K562 (cell line): Measurements from ENCODE around the gene PCNX2. TPM values are rescaled to one million over a fixed set of nuclear protein-coding genes. Genes with fewer than 3 reads are reported as not detected.

Experiments used
- RAD21 ChIP-seq, 2 experiments: fragments of 250-450 bp in 1 of 2; fragments of 450-650 bp in 1 of 2; sonication (Bioruptor Pico) in 1 of 2; formaldehyde crosslinking in 1 of 2; IDR thresholded peaks in 1 of 2; conservative IDR thresholded peaks in 1 of 2; 2 replicates each; pipeline versions ENCODE4 v1.4.0 to v1.8.0; 2020 to 2022; ENCODE audit warnings: mild to moderate bottlenecking in 2 of 2, moderate library complexity in 1 of 2
- polyA plus RNA-seq, 8 experiments: library from polyadenylated mRNA; depleted of rRNA in 4 of 8; stranded (reverse) in 5 of 8; unstranded in 3 of 8; fragments of >200 nt; fragmentation: Nextera tagmentation in 2 of 8; fragmentation: Illumina TruSeq in 1 of 8; extraction: Ambion mirVana in 2 of 8; extraction: Trizol in 1 of 8; gene quantifications; 2 replicates each; pipeline versions ENCODE4 v1.2.1 to v1.2.3, GENCODE V29; 2011 to 2014; ENCODE audit warnings: inconsistent platforms in 1 of 8, missing spikeins in 1 of 8
- total RNA-seq, 7 experiments: library from RNA; depleted of rRNA in 6 of 7; stranded (reverse); fragments of >200 nt in 6 of 7; fragmentation: Illumina TruSeq in 2 of 7; extraction: Trizol in 2 of 7; gene quantifications; 2 replicates each; pipeline versions ENCODE4 v1.2.1 to v1.2.3, GENCODE V29; 2011 to 2021; ENCODE audit warnings: low replicate concordance in 1 of 7
- TF ChIP-seq, protein P1 (sequence below): IDR thresholded peaks from 3 replicates; pipeline ENCODE4 v1.6.1; 2011; ENCODE audit warnings: borderline replicate concordance, mild to moderate bottlenecking, moderate library complexity; ENCODE audit not compliant: insufficient read length; ENCODE audit errors: extremely low read depth
- TF ChIP-seq, protein P2 (sequence below): fragments of 450-650 bp; formaldehyde crosslinking; IDR thresholded peaks from 2 replicates; pipeline ENCODE4 v1.4.0; 2020; ENCODE audit warnings: mild to moderate bottlenecking, moderate library complexity
- TF ChIP-seq, protein P3 (sequence below), 2 experiments: IDR thresholded peaks in 1 of 2; conservative IDR thresholded peaks in 1 of 2; 2 replicates each; pipeline ENCODE4 v1.6.1; 2016; ENCODE audit warnings: low read depth in 2 of 2, mild to moderate bottlenecking in 1 of 2, missing compliant biosample characterization in 1 of 2, missing genetic modification characterization in 1 of 2, moderate library complexity in 1 of 2

The PCNX2 gene
- total and polyA plus RNA-seq, 9 of the 15 experiments (the other 6 are each of a cell fraction or from before 2014, with no cell fraction given), result 0.07 to 0.33 TPM; not detected in 7

DNA sequence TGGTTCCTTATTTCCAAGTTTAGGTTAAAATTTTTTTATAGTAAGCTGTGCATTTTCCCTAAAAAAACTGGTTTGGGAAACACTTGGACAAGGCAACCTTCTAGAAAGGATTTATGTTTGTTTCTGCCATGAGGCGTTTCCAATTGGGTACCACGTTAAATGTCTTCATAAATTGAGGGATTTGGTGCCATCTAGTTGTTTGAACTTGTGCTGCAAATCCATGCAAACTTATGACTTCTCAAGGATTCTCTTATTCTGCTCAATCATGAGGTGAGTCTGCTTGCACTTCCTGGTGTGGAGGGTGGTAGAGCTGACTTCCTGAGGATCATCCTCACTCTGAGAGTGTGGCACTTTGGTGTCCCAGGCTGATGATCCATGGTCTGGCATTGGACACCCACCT lies 123.3 kb downstream of the PCNX2 start (continued):
- TF ChIP-seq, protein P1, sequence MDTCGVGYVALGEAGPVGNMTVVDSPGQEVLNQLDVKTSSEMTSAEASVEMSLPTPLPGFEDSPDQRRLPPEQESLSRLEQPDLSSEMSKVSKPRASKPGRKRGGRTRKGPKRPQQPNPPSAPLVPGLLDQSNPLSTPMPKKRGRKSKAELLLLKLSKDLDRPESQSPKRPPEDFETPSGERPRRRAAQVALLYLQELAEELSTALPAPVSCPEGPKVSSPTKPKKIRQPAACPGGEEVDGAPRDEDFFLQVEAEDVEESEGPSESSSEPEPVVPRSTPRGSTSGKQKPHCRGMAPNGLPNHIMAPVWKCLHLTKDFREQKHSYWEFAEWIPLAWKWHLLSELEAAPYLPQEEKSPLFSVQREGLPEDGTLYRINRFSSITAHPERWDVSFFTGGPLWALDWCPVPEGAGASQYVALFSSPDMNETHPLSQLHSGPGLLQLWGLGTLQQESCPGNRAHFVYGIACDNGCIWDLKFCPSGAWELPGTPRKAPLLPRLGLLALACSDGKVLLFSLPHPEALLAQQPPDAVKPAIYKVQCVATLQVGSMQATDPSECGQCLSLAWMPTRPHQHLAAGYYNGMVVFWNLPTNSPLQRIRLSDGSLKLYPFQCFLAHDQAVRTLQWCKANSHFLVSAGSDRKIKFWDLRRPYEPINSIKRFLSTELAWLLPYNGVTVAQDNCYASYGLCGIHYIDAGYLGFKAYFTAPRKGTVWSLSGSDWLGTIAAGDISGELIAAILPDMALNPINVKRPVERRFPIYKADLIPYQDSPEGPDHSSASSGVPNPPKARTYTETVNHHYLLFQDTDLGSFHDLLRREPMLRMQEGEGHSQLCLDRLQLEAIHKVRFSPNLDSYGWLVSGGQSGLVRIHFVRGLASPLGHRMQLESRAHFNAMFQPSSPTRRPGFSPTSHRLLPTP, result no peak
- peak; percentile 74 to 79 for TF ChIP-seq RAD21 (CRISPR knock-in tag; conservative IDR thresholded peaks at IDR 0.05 in 1 of 2, IDR thresholded peaks at IDR 0.05 in 1 of 2)
- TF ChIP-seq, protein P2, sequence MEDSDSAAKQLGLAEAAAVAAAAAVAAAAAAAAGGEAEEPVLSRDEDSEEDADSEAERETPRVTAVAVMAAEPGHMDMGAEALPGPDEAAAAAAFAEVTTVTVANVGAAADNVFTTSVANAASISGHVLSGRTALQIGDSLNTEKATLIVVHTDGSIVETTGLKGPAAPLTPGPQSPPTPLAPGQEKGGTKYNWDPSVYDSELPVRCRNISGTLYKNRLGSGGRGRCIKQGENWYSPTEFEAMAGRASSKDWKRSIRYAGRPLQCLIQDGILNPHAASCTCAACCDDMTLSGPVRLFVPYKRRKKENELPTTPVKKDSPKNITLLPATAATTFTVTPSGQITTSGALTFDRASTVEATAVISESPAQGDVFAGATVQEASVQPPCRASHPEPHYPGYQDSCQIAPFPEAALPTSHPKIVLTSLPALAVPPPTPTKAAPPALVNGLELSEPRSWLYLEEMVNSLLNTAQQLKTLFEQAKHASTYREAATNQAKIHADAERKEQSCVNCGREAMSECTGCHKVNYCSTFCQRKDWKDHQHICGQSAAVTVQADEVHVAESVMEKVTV, result peak; percentile 57
- TF ChIP-seq, protein P3, sequence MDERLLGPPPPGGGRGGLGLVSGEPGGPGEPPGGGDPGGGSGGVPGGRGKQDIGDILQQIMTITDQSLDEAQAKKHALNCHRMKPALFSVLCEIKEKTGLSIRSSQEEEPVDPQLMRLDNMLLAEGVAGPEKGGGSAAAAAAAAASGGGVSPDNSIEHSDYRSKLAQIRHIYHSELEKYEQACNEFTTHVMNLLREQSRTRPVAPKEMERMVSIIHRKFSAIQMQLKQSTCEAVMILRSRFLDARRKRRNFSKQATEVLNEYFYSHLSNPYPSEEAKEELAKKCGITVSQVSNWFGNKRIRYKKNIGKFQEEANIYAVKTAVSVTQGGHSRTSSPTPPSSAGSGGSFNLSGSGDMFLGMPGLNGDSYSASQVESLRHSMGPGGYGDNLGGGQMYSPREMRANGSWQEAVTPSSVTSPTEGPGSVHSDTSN (CRISPR knock-in tag; IDR thresholded peaks at IDR 0.05; ENCODE audit: low read depth), result no peak
- TF ChIP-seq, protein P3 (tag; conservative IDR thresholded peaks at IDR 0.05; ENCODE audit: low read depth), result peak; percentile 25; the same call in 1 of the 2 replicates
